ENCODE results near the gene BSG. TPM values are rescaled to one million over a fixed set of nuclear protein-coding genes. Genes with fewer than 3 reads are reported as not detected.

The BSG gene
- total RNA-seq, 2 donors from 2014 or later: 557 to 1,261 TPM

- 89% methylated on average over 51 of the region's 51 CpGs for WGBS
- H3K36me3 ChIP-seq: peaks cover 5 to 21% of the 10 kb centered on the region in 2 donors
- TF ChIP-seq POLR2AphosphoS5 (IDR thresholded peaks at IDR 0.05): no peak
Observed at GRCh38 chr19:540867-541637, 31.3 kb upstream of the BSG start.

GRCh38 chr19:541699-542098, 30.7 kb upstream of the BSG start:
- DNase-seq (ENCODE audit: low spot score): no peak
- H3K4me3 ChIP-seq: no peak overlapping the region
- intact Hi-C loops (cut with DNase I): no loop called here
- WGBS: 85% methylated on average over 26 of the region's 26 CpGs
- no peaks in the 10 kb centered on the region for H3K4me1 ChIP-seq (replicated peaks)
- no peak overlapping the region for H3K27ac ChIP-seq
- TF ChIP-seq POLR2AphosphoS5 (IDR thresholded peaks at IDR 0.05): no peak
- no peak for TF ChIP-seq POLR2A (IDR thresholded peaks at IDR 0.05)
- no peak for TF ChIP-seq CTCF (IDR thresholded peaks at IDR 0.05)
- H3K36me3 ChIP-seq: peaks cover 0 to 15% of the 10 kb centered on the region in 2 donors
- H3K9me3 ChIP-seq: no peaks in the 10 kb centered on the region
- H3K27me3 ChIP-seq (replicated peaks; ENCODE audit: insufficient read depth): no peaks in the 10 kb centered on the region

More at GRCh38 chr19:540867-541637, 31.3 kb upstream of the BSG start:
- no peak for DNase-seq (ENCODE audit: low spot score)
- no peaks in the 10 kb centered on the region for H3K9me3 ChIP-seq
- intact Hi-C loops (cut with DNase I): no loop called here
- no peak overlapping the region for H3K27ac ChIP-seq
- no peak overlapping the region for H3K4me3 ChIP-seq
- H3K27me3 ChIP-seq (replicated peaks; ENCODE audit: insufficient read depth): no peaks in the 10 kb centered on the region
- H3K4me1 ChIP-seq (replicated peaks): no peaks in the 10 kb centered on the region

DNA sequence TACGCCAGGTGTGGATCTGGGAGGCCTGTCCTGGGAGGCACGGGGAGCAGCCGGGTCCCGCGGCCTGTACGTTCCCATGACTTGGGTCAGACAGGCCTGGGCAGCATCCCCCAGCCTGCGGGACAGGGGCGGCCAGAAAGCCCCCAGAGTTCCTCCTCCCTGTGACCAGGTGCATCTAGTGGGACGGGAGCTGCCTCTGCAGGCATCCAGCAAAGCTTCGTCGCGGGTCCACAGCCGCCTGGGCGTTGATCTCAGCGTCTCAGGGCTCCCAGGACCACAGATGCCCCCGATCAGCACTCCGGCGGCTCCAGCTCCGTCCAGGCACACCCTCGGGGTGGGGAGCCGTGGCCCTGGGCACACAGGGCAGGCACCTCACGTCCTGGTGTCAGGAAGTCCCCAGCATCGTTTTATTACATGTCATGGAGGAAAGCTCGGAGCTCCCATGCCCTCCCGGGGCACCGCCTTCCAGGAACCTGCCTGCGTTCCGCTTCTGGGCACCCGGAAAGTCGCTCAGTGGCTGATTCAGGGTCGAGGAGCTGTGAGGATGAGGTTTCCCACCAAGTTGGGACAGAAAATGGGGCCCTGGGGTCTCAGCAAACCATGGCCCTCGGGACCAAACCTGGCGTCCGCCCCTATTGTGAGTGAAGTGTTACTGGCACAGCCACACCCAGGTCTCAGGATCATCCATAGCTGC, 30.1 kb upstream of the BSG start:
- no peak overlapping the region for H3K4me3 ChIP-seq
- DNase-seq (ENCODE audit: low spot score): no peak
- no peaks in the 10 kb centered on the region for H3K4me1 ChIP-seq (replicated peaks)
- no peaks in the 10 kb centered on the region for H3K9me3 ChIP-seq
- no peak overlapping the region for H3K27ac ChIP-seq
- no peaks in the 10 kb centered on the region for H3K27me3 ChIP-seq (replicated peaks; ENCODE audit: insufficient read depth)
- no peak for TF ChIP-seq CTCF (IDR thresholded peaks at IDR 0.05)
- no peak for TF ChIP-seq POLR2A (IDR thresholded peaks at IDR 0.05)
- TF ChIP-seq POLR2AphosphoS5 (IDR thresholded peaks at IDR 0.05): no peak
- intact Hi-C loops (cut with DNase I): no loop called here
- peaks cover 0 to 12% of the 10 kb centered on the region in 2 donors for H3K36me3 ChIP-seq
- 81% methylated on average over 31 of the region's 34 CpGs for WGBS

GRCh38 chr19:543910-544608, 28.3 kb upstream of the BSG start, which contains the start of gene GZMM:
TSS of gene GZMM (plus strand) at chr19:544053. CDS start at chr19:544072, 19 bp downstream.
- TF ChIP-seq POLR2AphosphoS5 (IDR thresholded peaks at IDR 0.05): no peak
- TF ChIP-seq POLR2A (IDR thresholded peaks at IDR 0.05): no peak
- no peak for TF ChIP-seq CTCF (IDR thresholded peaks at IDR 0.05)
- intact Hi-C loops (cut with DNase I): no loop called here
- DNase-seq (ENCODE audit: low spot score): no peak
- Histone ChIP-seq H3K4me3 (no peak within 1 kb of the TSS), H3K9me3 (no peaks in the 10 kb centered on the region), H3K27ac (no peak within 1 kb of the TSS), H3K27me3 (replicated peaks; ENCODE audit: insufficient read depth) (no peaks in the 10 kb centered on the region), H3K4me1 (replicated peaks) (no peaks in the 10 kb centered on the region), H3K36me3 (peaks cover 0 to 12% of the 10 kb centered on the region in 2 donors)
- 61% methylated on average over 31 of the region's 31 CpGs for WGBS

GRCh38 chr19:547117-547516, 25.3 kb upstream of the BSG start:
- H3K4me3 ChIP-seq: no peak overlapping the region
- TF ChIP-seq POLR2A (IDR thresholded peaks at IDR 0.05) (no peak), POLR2AphosphoS5 (IDR thresholded peaks at IDR 0.05) (no peak), CTCF (IDR thresholded peaks at IDR 0.05) (no peak)
- no peaks in the 10 kb centered on the region for H3K9me3 ChIP-seq
- no peak overlapping the region for H3K27ac ChIP-seq
- no peaks in the 10 kb centered on the region for H3K4me1 ChIP-seq (replicated peaks)
- DNase-seq (ENCODE audit: low spot score): no peak
- intact Hi-C loops (cut with DNase I): no loop called here
- 81% methylated on average over 14 of the region's 15 CpGs for WGBS
- no peaks in the 10 kb centered on the region for H3K27me3 ChIP-seq (replicated peaks; ENCODE audit: insufficient read depth)
- H3K36me3 ChIP-seq: no peaks in the 10 kb centered on the region

All from prostate gland (tissue), 2 donors.